GM18907 (cell line): Measurements from ENCODE around the gene MYH11.
"Not testable (repeated sequence)": the region's sequence is repeated elsewhere in the genome, so short reads cannot be mapped to it uniquely, and the experiment has no call there.

Source experiments
- ATAC-seq: cut with Tn5 transposase; IDR thresholded peaks from one replicate; pipeline ENCODE4 v1.9.1; 2021; ENCODE audit warnings: mild to moderate bottlenecking, moderate library complexity; ENCODE audit not compliant: unreplicated experiment

Gene MYH11

GRCh38 chr16:15686287-15686686 is 170.5 kb downstream of the MYH11 start:
- no peak for ATAC-seq

GRCh38 chr16:15682105-15682570 is 174.7 kb downstream of the MYH11 start:
- no peak for ATAC-seq

- ATAC-seq: no peak
These were observed 179.4 kb downstream of the MYH11 start for GRCh38 chr16:15677447-15677846.

- ATAC-seq: no peak
These were observed 180.3 kb downstream of the MYH11 start for GRCh38 chr16:15676506-15676905.

GRCh38 chr16:15674571-15674970 is 182.3 kb downstream of the MYH11 start:
- ATAC-seq: no peak

GRCh38 chr16:15672514-15673167 is 184.2 kb downstream of the MYH11 start:
- ATAC-seq: no peak

- not testable (repeated sequence) for ATAC-seq
These were observed 184.7 kb downstream of the MYH11 start for GRCh38 chr16:15672127-15672513.

GRCh38 chr16:15671530-15672117 is 185.2 kb downstream of the MYH11 start:
- ATAC-seq: no peak

GRCh38 chr16:15667091-15667742 is 189.6 kb downstream of the MYH11 start:
- no peak for ATAC-seq

GRCh38 chr16:15665107-15665506 is 191.7 kb downstream of the MYH11 start:
- no peak for ATAC-seq

- ATAC-seq: no peak
These were observed 196.6 kb downstream of the MYH11 start for GRCh38 chr16:15660203-15660601.

GRCh38 chr16:15658556-15658955 is 198.3 kb downstream of the MYH11 start:
- ATAC-seq: no peak

GRCh38 chr16:15658149-15658548 is 198.7 kb downstream of the MYH11 start:
- no peak for ATAC-seq

- ATAC-seq: not testable (repeated sequence)
These were observed 201.3 kb downstream of the MYH11 start for GRCh38 chr16:15655561-15655960.

- no peak for ATAC-seq
These were observed 202.2 kb downstream of the MYH11 start for GRCh38 chr16:15654591-15654990.

GRCh38 chr16:15653227-15653626 is 203.6 kb downstream of the MYH11 start:
- ATAC-seq: no peak
